ENCODE results near the gene VAC14. TPM values are rescaled to one million over a fixed set of nuclear protein-coding genes. Genes with fewer than 3 reads are reported as not detected.

VAC14 gene
- total RNA-seq, 1 experiment from 2014 or later = 65.5 TPM

DNA sequence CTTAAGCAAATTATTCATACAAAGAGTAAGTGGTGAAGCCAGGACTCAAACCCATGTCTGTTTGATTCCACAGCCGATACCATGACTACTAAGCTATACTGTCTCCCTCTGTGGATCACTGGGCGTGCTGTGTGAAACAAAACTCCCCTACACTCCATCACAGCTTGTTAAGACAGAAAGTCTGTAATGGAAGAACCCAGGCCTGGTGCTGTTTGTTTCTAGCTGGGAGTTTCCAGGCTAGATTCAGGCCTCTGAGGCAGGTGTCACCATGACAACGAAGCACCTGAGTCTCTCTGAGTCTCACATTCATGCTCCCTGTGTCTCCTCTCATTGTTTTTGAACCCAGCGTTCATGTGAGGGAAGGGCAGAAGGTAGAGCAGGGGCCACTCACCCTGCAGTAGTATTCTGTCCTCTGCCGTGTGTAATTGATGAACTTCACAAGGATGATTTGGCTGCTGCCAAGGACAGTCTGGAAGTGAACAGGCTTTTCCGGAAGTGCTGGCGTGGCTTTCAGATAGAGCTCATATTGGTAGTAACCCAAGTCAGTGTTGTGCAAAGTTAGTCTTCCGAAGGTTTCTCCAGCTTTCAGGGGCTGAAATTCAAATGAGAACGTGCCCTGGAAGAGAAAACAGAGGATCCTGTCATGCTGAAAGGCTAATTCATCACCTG lies 8.6 kb upstream of the VAC14 start:
- Histone ChIP-seq H4K20me1 (ENCODE audit: low read length) (no peaks in the 10 kb centered on the region), H3K36me3 (ENCODE audit: low read depth, low read length) (no peaks in the 10 kb centered on the region), H3K79me2 (ENCODE audit: low read length) (no peaks in the 10 kb centered on the region), H3K27me3 (ENCODE audit: low read length) (no peaks in the 10 kb centered on the region), H3K4me2 (ENCODE audit: low read length) (no peak overlapping the region), H3K4me1 (ENCODE audit: insufficient read depth, low read length) (no peaks in the 10 kb centered on the region), H3K27ac (ENCODE audit: low read length) (no peak overlapping the region), H3K9me3 (ENCODE audit: low read length) (no peaks in the 10 kb centered on the region), H3K9ac (ENCODE audit: low read length) (no peak overlapping the region), H3F3A (ENCODE audit: low read length, unreplicated experiment) (no peaks in the 10 kb centered on the region), H2AFZ (ENCODE audit: low read length) (no peak overlapping the region), H3K4me3 (ENCODE audit: low read length) (no peak overlapping the region), H3K9me2 (replicated peaks; ENCODE audit: low read length) (no peaks in the 10 kb centered on the region)
- DNase-seq = no peak
- POLR2A ChIA-PET (ENCODE audit: unreplicated experiment) = no interaction called here
- TF ChIP-seq EZH2 (IDR thresholded peaks at IDR 0.05; ENCODE audit: low read length, unreplicated experiment) (no peak), EZH2phosphoT487 (IDR thresholded peaks at IDR 0.05; ENCODE audit: borderline replicate concordance, low read length) (no peak)
- TF ChIP-seq, protein P1, sequence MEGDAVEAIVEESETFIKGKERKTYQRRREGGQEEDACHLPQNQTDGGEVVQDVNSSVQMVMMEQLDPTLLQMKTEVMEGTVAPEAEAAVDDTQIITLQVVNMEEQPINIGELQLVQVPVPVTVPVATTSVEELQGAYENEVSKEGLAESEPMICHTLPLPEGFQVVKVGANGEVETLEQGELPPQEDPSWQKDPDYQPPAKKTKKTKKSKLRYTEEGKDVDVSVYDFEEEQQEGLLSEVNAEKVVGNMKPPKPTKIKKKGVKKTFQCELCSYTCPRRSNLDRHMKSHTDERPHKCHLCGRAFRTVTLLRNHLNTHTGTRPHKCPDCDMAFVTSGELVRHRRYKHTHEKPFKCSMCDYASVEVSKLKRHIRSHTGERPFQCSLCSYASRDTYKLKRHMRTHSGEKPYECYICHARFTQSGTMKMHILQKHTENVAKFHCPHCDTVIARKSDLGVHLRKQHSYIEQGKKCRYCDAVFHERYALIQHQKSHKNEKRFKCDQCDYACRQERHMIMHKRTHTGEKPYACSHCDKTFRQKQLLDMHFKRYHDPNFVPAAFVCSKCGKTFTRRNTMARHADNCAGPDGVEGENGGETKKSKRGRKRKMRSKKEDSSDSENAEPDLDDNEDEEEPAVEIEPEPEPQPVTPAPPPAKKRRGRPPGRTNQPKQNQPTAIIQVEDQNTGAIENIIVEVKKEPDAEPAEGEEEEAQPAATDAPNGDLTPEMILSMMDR (conservative IDR thresholded peaks at IDR 0.05; ENCODE audit: low read depth, low read length) = no peak
- intact Hi-C loops (cut with micrococcal nuclease) = no loop called here
- CTCF ChIA-PET = no interaction called here
- ATAC-seq = no peak
- no TSS peak for BruUV-seq (replicated peaks)

DNA sequence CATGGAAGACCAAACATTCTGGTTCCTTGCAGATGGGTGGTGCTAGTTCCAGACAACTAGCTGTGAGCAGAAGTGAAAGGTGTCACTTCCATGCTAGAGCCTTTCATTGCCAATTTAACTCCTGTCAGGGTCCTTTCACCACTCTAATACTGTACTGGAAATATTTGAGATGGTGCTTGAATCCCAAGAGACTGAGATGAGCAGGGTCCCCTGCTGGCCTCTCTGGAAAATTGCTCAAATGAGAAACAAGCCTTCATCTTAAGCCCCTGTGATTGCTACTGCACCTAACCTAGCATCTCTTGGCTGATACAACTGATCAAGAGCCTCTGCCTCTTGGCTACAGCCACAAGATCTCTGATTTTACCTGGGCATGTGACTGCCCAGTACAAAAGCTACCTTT lies 7.4 kb upstream of the VAC14 start:
- BruUV-seq (replicated peaks) = no TSS peak
- ATAC-seq (peak; percentile 37; the same call in 1 of the 2 replicates), DNase-seq (peak; percentile 2)
- H3K9me2 ChIP-seq (replicated peaks; ENCODE audit: low read length) = no peaks in the 10 kb centered on the region
- no peak overlapping the region for H3K27ac ChIP-seq (ENCODE audit: low read length)
- H3K9me3 ChIP-seq (ENCODE audit: low read length) = no peaks in the 10 kb centered on the region
- no peak overlapping the region for H3K4me2 ChIP-seq (ENCODE audit: low read length)
- H3K4me3 ChIP-seq (ENCODE audit: low read length) = no peak overlapping the region
- intact Hi-C loops (cut with micrococcal nuclease) = no loop called here
- no peaks in the 10 kb centered on the region for H4K20me1 ChIP-seq (ENCODE audit: low read length)
- H3F3A ChIP-seq (ENCODE audit: low read length, unreplicated experiment) = no peaks in the 10 kb centered on the region
- no peak overlapping the region for H3K9ac ChIP-seq (ENCODE audit: low read length)
- CTCF ChIA-PET = no interaction called here
- H3K36me3 ChIP-seq (ENCODE audit: low read depth, low read length) = no peaks in the 10 kb centered on the region
- no peaks in the 10 kb centered on the region for H3K4me1 ChIP-seq (ENCODE audit: insufficient read depth, low read length)
- H2AFZ ChIP-seq (ENCODE audit: low read length) = no peak overlapping the region
- POLR2A ChIA-PET (ENCODE audit: unreplicated experiment) = no interaction called here
- no peaks in the 10 kb centered on the region for H3K27me3 ChIP-seq (ENCODE audit: low read length)
- no peaks in the 10 kb centered on the region for H3K79me2 ChIP-seq (ENCODE audit: low read length)
- no peak for TF ChIP-seq EZH2phosphoT487 (IDR thresholded peaks at IDR 0.05; ENCODE audit: borderline replicate concordance, low read length)
- TF ChIP-seq, protein P1 (conservative IDR thresholded peaks at IDR 0.05; ENCODE audit: low read depth, low read length) = peak; percentile 42

DNA sequence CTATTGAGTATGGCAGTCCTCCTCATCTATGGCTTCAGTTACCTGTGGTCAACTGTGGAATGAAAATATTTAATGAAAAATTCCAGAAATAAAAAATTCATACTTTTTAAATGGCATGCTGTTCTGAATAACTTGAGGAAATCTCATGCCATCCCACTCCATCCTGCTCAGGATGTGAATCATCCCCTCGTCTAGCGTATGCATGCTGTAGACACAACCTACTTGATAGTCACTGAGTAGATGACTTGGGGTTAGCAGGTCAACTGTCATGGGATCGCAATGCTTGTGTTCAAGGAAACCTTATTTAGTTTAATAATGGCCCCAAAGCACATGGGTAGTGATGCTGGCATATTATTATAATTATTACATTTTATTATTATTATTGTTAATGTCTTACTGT lies 4.8 kb upstream of the VAC14 start:
- H3K9me2 ChIP-seq (replicated peaks; ENCODE audit: low read length) = no peaks in the 10 kb centered on the region
- no peaks in the 10 kb centered on the region for H4K20me1 ChIP-seq (ENCODE audit: low read length)
- DNase-seq (peak; percentile 18), ATAC-seq (no peak)
- H3F3A ChIP-seq (ENCODE audit: low read length, unreplicated experiment) = no peaks in the 10 kb centered on the region
- H3K4me3 ChIP-seq (ENCODE audit: low read length) = no peak overlapping the region
- H3K27ac ChIP-seq (ENCODE audit: low read length) = no peak overlapping the region
- BruUV-seq (replicated peaks) = no TSS peak
- no peak overlapping the region for H3K4me2 ChIP-seq (ENCODE audit: low read length)
- intact Hi-C loops (cut with micrococcal nuclease) = no loop called here
- ChIA-PET POLR2A (ENCODE audit: unreplicated experiment) (no interaction called here), CTCF (no interaction called here)
- no peaks in the 10 kb centered on the region for H3K4me1 ChIP-seq (ENCODE audit: insufficient read depth, low read length)
- no peak for TF ChIP-seq EZH2phosphoT487 (IDR thresholded peaks at IDR 0.05; ENCODE audit: borderline replicate concordance, low read length)
- TF ChIP-seq, protein P1 (conservative IDR thresholded peaks at IDR 0.05; ENCODE audit: low read depth, low read length) = no peak
- no peak for TF ChIP-seq EZH2 (IDR thresholded peaks at IDR 0.05; ENCODE audit: low read length, unreplicated experiment)
- H3K27me3 ChIP-seq (ENCODE audit: low read length) = no peaks in the 10 kb centered on the region
- H3K79me2 ChIP-seq (ENCODE audit: low read length) = no peaks in the 10 kb centered on the region
- no peak overlapping the region for H3K9ac ChIP-seq (ENCODE audit: low read length)
- H3K36me3 ChIP-seq (ENCODE audit: low read depth, low read length) = no peaks in the 10 kb centered on the region
- H2AFZ ChIP-seq (ENCODE audit: low read length) = no peak overlapping the region
- H3K9me3 ChIP-seq (ENCODE audit: low read length) = no peaks in the 10 kb centered on the region
